ENCODE results near the gene PADI2.

DNA sequence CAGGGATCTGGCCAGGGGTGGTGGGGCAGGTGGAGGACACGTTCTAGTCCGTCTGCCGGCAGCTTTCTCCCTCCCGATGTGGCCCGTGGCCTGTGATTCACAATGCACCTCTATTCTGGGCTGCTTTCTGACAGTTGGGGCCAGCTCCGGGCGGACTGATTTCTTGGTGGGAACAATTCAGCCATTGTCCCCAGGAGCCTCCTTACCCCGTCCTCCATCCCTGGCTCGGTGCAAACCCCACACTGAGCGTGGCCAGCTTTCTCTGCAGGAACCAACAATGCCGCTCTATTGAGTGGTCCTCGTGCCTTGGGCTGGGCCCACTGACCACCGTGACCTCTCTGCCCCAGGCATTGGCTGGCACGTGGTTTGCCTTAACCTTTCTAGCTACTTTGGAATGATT lies 29.7 kb downstream of the PADI2 start:
- TF ChIP-seq, protein P1, sequence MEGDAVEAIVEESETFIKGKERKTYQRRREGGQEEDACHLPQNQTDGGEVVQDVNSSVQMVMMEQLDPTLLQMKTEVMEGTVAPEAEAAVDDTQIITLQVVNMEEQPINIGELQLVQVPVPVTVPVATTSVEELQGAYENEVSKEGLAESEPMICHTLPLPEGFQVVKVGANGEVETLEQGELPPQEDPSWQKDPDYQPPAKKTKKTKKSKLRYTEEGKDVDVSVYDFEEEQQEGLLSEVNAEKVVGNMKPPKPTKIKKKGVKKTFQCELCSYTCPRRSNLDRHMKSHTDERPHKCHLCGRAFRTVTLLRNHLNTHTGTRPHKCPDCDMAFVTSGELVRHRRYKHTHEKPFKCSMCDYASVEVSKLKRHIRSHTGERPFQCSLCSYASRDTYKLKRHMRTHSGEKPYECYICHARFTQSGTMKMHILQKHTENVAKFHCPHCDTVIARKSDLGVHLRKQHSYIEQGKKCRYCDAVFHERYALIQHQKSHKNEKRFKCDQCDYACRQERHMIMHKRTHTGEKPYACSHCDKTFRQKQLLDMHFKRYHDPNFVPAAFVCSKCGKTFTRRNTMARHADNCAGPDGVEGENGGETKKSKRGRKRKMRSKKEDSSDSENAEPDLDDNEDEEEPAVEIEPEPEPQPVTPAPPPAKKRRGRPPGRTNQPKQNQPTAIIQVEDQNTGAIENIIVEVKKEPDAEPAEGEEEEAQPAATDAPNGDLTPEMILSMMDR (IDR thresholded peaks at IDR 0.05; ENCODE audit: extremely low read depth in 1 of 2, insufficient read depth in 1 of 2, low read depth in 1 of 2, low read length in 2 of 2) = no peak
- TF ChIP-seq POLR2AphosphoS5 (IDR thresholded peaks at IDR 0.05; ENCODE audit: insufficient read depth, low read depth, low read length) = no peak
- no peak for TF ChIP-seq EZH2 (IDR thresholded peaks at IDR 0.05; ENCODE audit: borderline replicate concordance, low read depth, low read length, severe bottlenecking)
- TF ChIP-seq POLR2A (IDR thresholded peaks at IDR 0.05; ENCODE audit: low read depth, low read length) = no peak
